Measurements from ENCODE around the gene C3.
"Not testable (repeated sequence)": the region's sequence is repeated elsewhere in the genome, so short reads cannot be mapped to it uniquely, and the experiment has no call there.

Gene C3

DNA sequence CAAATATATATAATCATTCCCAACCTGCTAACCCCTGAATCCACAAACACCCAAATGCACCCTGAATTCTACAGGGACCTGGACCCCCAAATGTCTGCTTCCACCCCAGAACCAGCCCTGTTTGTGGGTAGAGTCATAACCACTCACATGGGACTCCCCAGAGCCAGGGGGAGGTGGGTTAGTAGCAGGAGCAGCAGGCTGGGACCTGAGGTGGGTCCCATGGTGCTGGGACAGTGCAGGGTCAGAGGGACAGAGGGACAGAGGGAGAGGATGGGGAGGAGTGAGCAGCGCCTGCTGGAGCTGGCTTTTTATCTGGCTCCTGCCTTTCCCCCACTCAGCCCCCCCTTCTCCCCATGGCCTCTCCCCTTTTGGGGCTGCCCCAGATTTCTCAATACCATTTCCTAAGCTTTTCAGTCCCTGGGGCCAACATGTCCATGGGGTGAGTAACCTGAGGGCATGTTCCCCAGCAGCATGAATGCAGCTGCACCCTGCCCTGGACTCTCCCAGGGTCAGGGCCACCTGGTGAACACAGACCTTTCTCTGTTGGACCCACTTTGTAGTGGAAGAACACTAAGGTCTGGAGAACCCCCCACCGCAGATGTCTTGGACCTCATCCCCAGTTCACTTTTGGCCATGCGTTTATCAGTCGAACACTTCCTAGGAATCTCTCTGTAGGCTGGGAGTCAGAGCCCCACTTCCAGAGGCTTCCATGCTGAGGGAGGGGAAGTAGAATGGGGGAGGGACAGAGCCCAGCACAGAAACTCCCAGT, at the start of gene C3:
C3 (minus strand) TSS at position 282 of the 769 bp plus-strand sequence; CDS start at position 221, 61 bp downstream.
- Histone ChIP-seq H3K4me3 (ENCODE audit: low read depth in 1 of 5, low read length in 5 of 5) (peak within 1 kb of the TSS; percentile 33 to 73 (median 61)), H3K9ac (ENCODE audit: low read length in 5 of 5) (peak within 1 kb of the TSS in 3 of 5 donors; percentile 2 to 47 (median 39))

GRCh38 chr19:6769006-6769619, 48.7 kb upstream of the C3 start:
- Histone ChIP-seq H3K36me3 (ENCODE audit: control insufficient read depth in 5 of 5, insufficient read depth in 5 of 5, low read length in 5 of 5) (no peaks in the 10 kb centered on the region), H3K27ac (ENCODE audit: low read depth, low read length) (no peak overlapping the region), H3K9ac (ENCODE audit: low read length in 5 of 5) (no peak overlapping the region), H3K9me3 (ENCODE audit: control insufficient read depth in 5 of 5, low read length in 5 of 5) (no peaks in the 10 kb centered on the region), H3K4me3 (ENCODE audit: low read depth in 1 of 5, low read length in 5 of 5) (no peak overlapping the region), H3K27me3 (ENCODE audit: control insufficient read depth in 5 of 5, insufficient read depth in 4 of 5, low read length in 5 of 5) (peaks cover 3 to 29% (median 12%) of the 10 kb centered on the region in 5 donors), H3K4me1 (ENCODE audit: control insufficient read depth in 5 of 5, insufficient read depth in 5 of 5, low read length in 5 of 5) (peaks cover 0 to 22% (median 16%) of the 10 kb centered on the region in 5 donors)

More for the DNA sequence above, at the start of gene C3:
- Histone ChIP-seq H3K27me3 (ENCODE audit: control insufficient read depth in 5 of 5, insufficient read depth in 4 of 5, low read length in 5 of 5) (no peaks in the 10 kb centered on the region), H3K4me1 (ENCODE audit: control insufficient read depth in 5 of 5, insufficient read depth in 5 of 5, low read length in 5 of 5) (peaks cover 5 to 49% (median 47%) of the 10 kb centered on the region in 5 donors), H3K36me3 (ENCODE audit: control insufficient read depth in 5 of 5, insufficient read depth in 5 of 5, low read length in 5 of 5) (peaks cover 0 to 16% (median 11%) of the 10 kb centered on the region in 5 donors), H3K9me3 (ENCODE audit: control insufficient read depth in 5 of 5, low read length in 5 of 5) (no peaks in the 10 kb centered on the region), H3K27ac (ENCODE audit: low read depth, low read length) (peak within 1 kb of the TSS; percentile 79)

- Histone ChIP-seq H3K4me1 (ENCODE audit: control insufficient read depth in 5 of 5, insufficient read depth in 5 of 5, low read length in 5 of 5) (peaks cover 0 to 22% (median 16%) of the 10 kb centered on the region in 5 donors), H3K9ac (ENCODE audit: low read length in 5 of 5) (no peak overlapping the region), H3K27me3 (ENCODE audit: control insufficient read depth in 5 of 5, insufficient read depth in 4 of 5, low read length in 5 of 5) (peaks cover 3 to 29% (median 12%) of the 10 kb centered on the region in 5 donors), H3K27ac (ENCODE audit: low read depth, low read length) (no peak overlapping the region), H3K36me3 (ENCODE audit: control insufficient read depth in 5 of 5, insufficient read depth in 5 of 5, low read length in 5 of 5) (no peaks in the 10 kb centered on the region), H3K4me3 (ENCODE audit: low read depth in 1 of 5, low read length in 5 of 5) (peak overlapping the region in 1 of 5 donors; percentile 55), H3K9me3 (ENCODE audit: control insufficient read depth in 5 of 5, low read length in 5 of 5) (no peaks in the 10 kb centered on the region)
Measured at GRCh38 chr19:6768236-6768785, 47.9 kb upstream of the C3 start.

DNA sequence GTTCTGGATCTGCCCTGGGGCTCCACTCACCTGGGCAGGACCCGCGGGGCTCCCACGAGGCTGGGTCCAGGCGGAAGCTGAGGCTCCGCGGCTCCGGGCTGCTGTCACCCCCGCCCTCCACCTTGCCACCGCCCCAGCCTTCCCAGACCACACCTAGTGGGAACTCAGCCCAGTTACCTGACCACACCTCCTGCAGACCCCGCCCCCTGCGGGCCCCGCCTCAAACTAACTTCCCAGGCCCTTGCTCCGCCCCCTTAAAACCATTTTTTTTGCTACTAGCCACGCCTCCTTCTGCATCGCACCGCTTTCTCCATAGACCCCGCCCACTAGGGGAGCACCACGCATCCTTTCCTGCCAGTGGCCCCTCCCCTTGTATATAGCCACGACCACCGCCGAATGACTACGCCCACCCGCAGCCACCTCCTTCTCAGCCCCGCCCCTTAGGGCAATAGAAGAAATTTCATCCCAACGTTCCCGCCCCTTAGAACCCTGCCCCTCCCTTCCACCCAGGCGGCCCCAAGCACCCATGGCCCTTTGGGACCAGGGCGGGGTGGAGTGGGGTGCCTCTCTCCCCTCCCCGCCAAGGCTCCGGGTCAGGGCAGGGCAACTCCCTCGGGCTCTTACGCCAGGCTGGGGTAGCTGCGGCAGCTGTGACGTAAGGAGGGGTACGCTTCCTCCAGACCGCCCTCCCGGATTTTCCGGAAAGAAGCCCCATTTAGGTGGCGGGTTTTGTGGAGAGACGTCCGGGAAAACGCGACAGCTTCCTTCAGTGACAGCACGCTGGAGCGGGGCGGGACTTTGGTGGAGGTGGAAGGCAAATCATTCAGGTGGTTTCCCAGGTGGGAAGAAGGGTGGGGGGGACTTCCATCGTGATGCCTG, 47.1 kb upstream of the C3 start, which contains the start of gene SH2D3A:
SH2D3A (minus strand) TSS at position 79 of the 879 bp plus-strand sequence. CDS start 3,687 bp downstream, outside the sequence.
- Histone ChIP-seq H3K4me1 (ENCODE audit: control insufficient read depth in 5 of 5, insufficient read depth in 5 of 5, low read length in 5 of 5) (peaks cover 0 to 22% (median 16%) of the 10 kb centered on the region in 5 donors), H3K4me3 (ENCODE audit: low read depth in 1 of 5, low read length in 5 of 5) (peak within 1 kb of the TSS in 3 of 5 donors; percentile 39 to 55 (median 49)), H3K9ac (ENCODE audit: low read length in 5 of 5) (peak within 1 kb of the TSS in 1 of 5 donors; percentile 39), H3K27me3 (ENCODE audit: control insufficient read depth in 5 of 5, insufficient read depth in 4 of 5, low read length in 5 of 5) (peaks cover 3 to 29% (median 12%) of the 10 kb centered on the region in 5 donors), H3K27ac (ENCODE audit: low read depth, low read length) (no peak within 1 kb of the TSS), H3K36me3 (ENCODE audit: control insufficient read depth in 5 of 5, insufficient read depth in 5 of 5, low read length in 5 of 5) (no peaks in the 10 kb centered on the region), H3K9me3 (ENCODE audit: control insufficient read depth in 5 of 5, low read length in 5 of 5) (no peaks in the 10 kb centered on the region)

GRCh38 chr19:6767081-6767356, 46.6 kb upstream of the C3 start:
- H3K9me3 ChIP-seq (ENCODE audit: control insufficient read depth in 5 of 5, low read length in 5 of 5), result no peaks in the 10 kb centered on the region
- H3K9ac ChIP-seq (ENCODE audit: low read length in 5 of 5), result peak overlapping the region in 1 of 5 donors; percentile 39
- H3K27ac ChIP-seq (ENCODE audit: low read depth, low read length), result no peak overlapping the region
- H3K27me3 ChIP-seq (ENCODE audit: control insufficient read depth in 5 of 5, insufficient read depth in 4 of 5, low read length in 5 of 5), result peaks cover 3 to 26% (median 12%) of the 10 kb centered on the region in 5 donors
- H3K36me3 ChIP-seq (ENCODE audit: control insufficient read depth in 5 of 5, insufficient read depth in 5 of 5, low read length in 5 of 5), result no peaks in the 10 kb centered on the region
- H3K4me1 ChIP-seq (ENCODE audit: control insufficient read depth in 5 of 5, insufficient read depth in 5 of 5, low read length in 5 of 5), result peaks cover 0 to 22% (median 16%) of the 10 kb centered on the region in 5 donors
- H3K4me3 ChIP-seq (ENCODE audit: low read depth in 1 of 5, low read length in 5 of 5), result peak overlapping the region in 3 of 5 donors; percentile 39 to 55 (median 49)

- Histone ChIP-seq H3K4me3 (ENCODE audit: low read depth in 1 of 5, low read length in 5 of 5) (peak overlapping the region in 3 of 5 donors; percentile 39 to 55 (median 49)), H3K27ac (ENCODE audit: low read depth, low read length) (no peak overlapping the region), H3K9ac (ENCODE audit: low read length in 5 of 5) (peak overlapping the region in 1 of 5 donors; percentile 39)
Measured at GRCh38 chr19:6766357-6767080, 46.1 kb upstream of the C3 start.

GRCh38 chr19:6765738-6766356, 45.4 kb upstream of the C3 start:
- no peaks in the 10 kb centered on the region for H3K36me3 ChIP-seq (ENCODE audit: control insufficient read depth in 5 of 5, insufficient read depth in 5 of 5, low read length in 5 of 5)
- H3K4me1 ChIP-seq (ENCODE audit: control insufficient read depth in 5 of 5, insufficient read depth in 5 of 5, low read length in 5 of 5), result peaks cover 0 to 22% (median 16%) of the 10 kb centered on the region in 5 donors
- H3K27ac ChIP-seq (ENCODE audit: low read depth, low read length), result no peak overlapping the region
- H3K9me3 ChIP-seq (ENCODE audit: control insufficient read depth in 5 of 5, low read length in 5 of 5), result no peaks in the 10 kb centered on the region
- H3K9ac ChIP-seq (ENCODE audit: low read length in 5 of 5), result no peak overlapping the region
- H3K4me3 ChIP-seq (ENCODE audit: low read depth in 1 of 5, low read length in 5 of 5), result no peak overlapping the region
- peaks cover 3 to 23% (median 12%) of the 10 kb centered on the region in 5 donors for H3K27me3 ChIP-seq (ENCODE audit: control insufficient read depth in 5 of 5, insufficient read depth in 4 of 5, low read length in 5 of 5)

More at GRCh38 chr19:6766357-6767080, 46.1 kb upstream of the C3 start:
- Histone ChIP-seq H3K36me3 (ENCODE audit: control insufficient read depth in 5 of 5, insufficient read depth in 5 of 5, low read length in 5 of 5) (no peaks in the 10 kb centered on the region), H3K9me3 (ENCODE audit: control insufficient read depth in 5 of 5, low read length in 5 of 5) (no peaks in the 10 kb centered on the region), H3K27me3 (ENCODE audit: control insufficient read depth in 5 of 5, insufficient read depth in 4 of 5, low read length in 5 of 5) (peaks cover 3 to 23% (median 12%) of the 10 kb centered on the region in 5 donors), H3K4me1 (ENCODE audit: control insufficient read depth in 5 of 5, insufficient read depth in 5 of 5, low read length in 5 of 5) (peaks cover 0 to 22% (median 16%) of the 10 kb centered on the region in 5 donors)

GRCh38 chr19:6762253-6762797, 41.9 kb upstream of the C3 start:
- not testable (repeated sequence) for H3K27ac ChIP-seq (ENCODE audit: low read depth, low read length); H3K36me3 ChIP-seq (ENCODE audit: control insufficient read depth in 5 of 5, insufficient read depth in 5 of 5, low read length in 5 of 5); H3K9me3 ChIP-seq (ENCODE audit: control insufficient read depth in 5 of 5, low read length in 5 of 5); H3K4me3 ChIP-seq (ENCODE audit: low read depth in 1 of 5, low read length in 5 of 5); H3K9ac ChIP-seq (ENCODE audit: low read length in 5 of 5)
- Histone ChIP-seq H3K27me3 (ENCODE audit: control insufficient read depth in 5 of 5, insufficient read depth in 4 of 5, low read length in 5 of 5) (peaks cover 3 to 16% (median 11%) of the 10 kb centered on the region in 5 donors), H3K4me1 (ENCODE audit: control insufficient read depth in 5 of 5, insufficient read depth in 5 of 5, low read length in 5 of 5) (peaks cover 0 to 14% (median 11%) of the 10 kb centered on the region in 5 donors)
